NT2/D1 (cell line): ENCODE data around the gene KRTAP4-16.
"Not testable (repeated sequence)": the region's sequence is repeated elsewhere in the genome, so short reads cannot be mapped to it uniquely, and the experiment has no call there.

ENCODE experiments used
- DNase-seq: peaks from one replicate; pipeline ENCODE4 v3.0.0-alpha.2; 2011; ENCODE audit warnings: low read depth, low spot score
- H3K27me3 ChIP-seq: 2 replicates; pipeline ENCODE4 v1.6.0; 2011; ENCODE audit warnings: mild to moderate bottlenecking; ENCODE audit not compliant: insufficient read length, insufficient read depth
- H3K36me3 ChIP-seq: 2 replicates; pipeline ENCODE4 v1.6.1; 2011; ENCODE audit warnings: mild to moderate bottlenecking, low read length, mixed read lengths; ENCODE audit not compliant: insufficient read depth, insufficient read length
- H3K4me1 ChIP-seq: 2 replicates; pipeline ENCODE4 v1.5.1; 2011; ENCODE audit not compliant: insufficient read depth, insufficient read length
- H3K4me3 ChIP-seq: 2 replicates; pipeline ENCODE4 v1.5.1; 2011; ENCODE audit warnings: low read depth; ENCODE audit not compliant: insufficient read length
- H3K9ac ChIP-seq: 2 replicates; pipeline ENCODE4 v1.6.0; 2011; ENCODE audit warnings: low read depth; ENCODE audit not compliant: insufficient read length
- H3K9me3 ChIP-seq: 2 replicates; pipeline ENCODE4 v1.5.1; 2011; ENCODE audit warnings: mild to moderate bottlenecking, low read length; ENCODE audit not compliant: insufficient read depth
- SUZ12 ChIP-seq: IDR thresholded peaks from 2 replicates; pipeline ENCODE4 v1.6.1; 2011; ENCODE audit not compliant: insufficient read length, insufficient read depth; ENCODE audit errors: extremely low read depth
- YY1 ChIP-seq: IDR thresholded peaks from 2 replicates; pipeline ENCODE4 v1.6.1; 2011; ENCODE audit not compliant: insufficient read length, insufficient read depth
- ZNF274 ChIP-seq: IDR thresholded peaks from 2 replicates; pipeline ENCODE4 v1.6.1; 2011; ENCODE audit warnings: mild to moderate bottlenecking, low read depth, low read length

Gene KRTAP4-16

GRCh38 chr17:41101586-41102259 lies at the start of gene KRTAP4-16:
KRTAP4-16 (minus strand) TSS chr17:41102209; CDS start chr17:41102209, 0 bp downstream.
- TF ChIP-seq ZNF274 (no peak), SUZ12 (no peak), YY1 (no peak)
- no peaks in the 10 kb centered on the region for H3K36me3 ChIP-seq

GRCh38 chr17:41151525-41151924 lies 49.5 kb upstream of the KRTAP4-16 start:
- Histone ChIP-seq H3K4me1 (no peaks in the 10 kb centered on the region), H3K4me3 (no peak overlapping the region), H3K36me3 (no peaks in the 10 kb centered on the region), H3K27me3 (no peaks in the 10 kb centered on the region), H3K9ac (no peak overlapping the region), H3K9me3 (no peaks in the 10 kb centered on the region)
- DNase-seq = no peak
- TF ChIP-seq YY1 (no peak), ZNF274 (no peak), SUZ12 (no peak)

More at GRCh38 chr17:41101586-41102259, at the start of gene KRTAP4-16:
- Histone ChIP-seq H3K27me3 (no peaks in the 10 kb centered on the region), H3K4me3 (no peak within 1 kb of the TSS), H3K4me1 (peaks cover 3% of the 10 kb centered on the region), H3K9ac (no peak within 1 kb of the TSS), H3K9me3 (no peaks in the 10 kb centered on the region)
- DNase-seq = no peak

GRCh38 chr17:41150026-41150425 lies 48.0 kb upstream of the KRTAP4-16 start:
- no peaks in the 10 kb centered on the region for H3K9me3 ChIP-seq
- H3K4me1 ChIP-seq = no peaks in the 10 kb centered on the region
- no peak overlapping the region for H3K9ac ChIP-seq
- no peaks in the 10 kb centered on the region for H3K36me3 ChIP-seq
- no peak for TF ChIP-seq ZNF274
- TF ChIP-seq YY1 = no peak
- no peak for TF ChIP-seq SUZ12
- H3K27me3 ChIP-seq = no peaks in the 10 kb centered on the region
- no peak for DNase-seq
- H3K4me3 ChIP-seq = no peak overlapping the region

- no peaks in the 10 kb centered on the region for H3K36me3 ChIP-seq
- H3K9me3 ChIP-seq = no peaks in the 10 kb centered on the region
- TF ChIP-seq YY1 (no peak), SUZ12 (no peak), ZNF274 (no peak)
- H3K9ac ChIP-seq = no peak within 1 kb of the TSS
- H3K4me1 ChIP-seq = no peaks in the 10 kb centered on the region
- H3K4me3 ChIP-seq = no peak within 1 kb of the TSS
- DNase-seq = no peak
- no peaks in the 10 kb centered on the region for H3K27me3 ChIP-seq
Measured at GRCh38 chr17:41149652-41149985, 47.6 kb upstream of the KRTAP4-16 start, which contains the start of gene KRTAP4-5. KRTAP4-5 (minus strand) TSS chr17:41149825; CDS start chr17:41149767, 58 bp downstream.

GRCh38 chr17:41148971-41149651 lies 47.1 kb upstream of the KRTAP4-16 start:
- H3K4me1 ChIP-seq, DNase-seq, H3K27me3 ChIP-seq, H3K9ac ChIP-seq, H3K9me3 ChIP-seq, H3K36me3 ChIP-seq, H3K4me3 ChIP-seq: not testable (repeated sequence)

- H3K9me3 ChIP-seq = peaks cover 9% of the 10 kb centered on the region; the same call in 1 of the 2 replicates
- no peak for DNase-seq
- TF ChIP-seq SUZ12 (no peak), YY1 (no peak), ZNF274 (no peak)
- H3K4me3 ChIP-seq = no peak overlapping the region
- no peaks in the 10 kb centered on the region for H3K4me1 ChIP-seq
- H3K36me3 ChIP-seq = no peaks in the 10 kb centered on the region
- no peaks in the 10 kb centered on the region for H3K27me3 ChIP-seq
- H3K9ac ChIP-seq = no peak overlapping the region
Measured at GRCh38 chr17:41147531-41148204, 45.7 kb upstream of the KRTAP4-16 start.

GRCh38 chr17:41145261-41145660 lies 43.3 kb upstream of the KRTAP4-16 start:
- no peak for TF ChIP-seq ZNF274
- TF ChIP-seq YY1 = no peak
- TF ChIP-seq SUZ12 = no peak
- DNase-seq = no peak
- Histone ChIP-seq H3K4me3 (no peak overlapping the region), H3K36me3 (no peaks in the 10 kb centered on the region), H3K9me3 (peaks cover 14% of the 10 kb centered on the region), H3K9ac (no peak overlapping the region), H3K4me1 (no peaks in the 10 kb centered on the region), H3K27me3 (no peaks in the 10 kb centered on the region)
